ENCODE measurements around the gene TMEM254. TPM values are rescaled to one million over a fixed set of nuclear protein-coding genes. Genes with fewer than 3 reads are reported as not detected.
"Not testable (repeated sequence)": the region's sequence is repeated elsewhere in the genome, so short reads cannot be mapped to it uniquely, and the experiment has no call there.

TMEM254 gene
- polyA plus RNA-seq, 2 of the 4 experiments (the other 2 are of a cell fraction) = 20.4 to 38.9 TPM

DNA sequence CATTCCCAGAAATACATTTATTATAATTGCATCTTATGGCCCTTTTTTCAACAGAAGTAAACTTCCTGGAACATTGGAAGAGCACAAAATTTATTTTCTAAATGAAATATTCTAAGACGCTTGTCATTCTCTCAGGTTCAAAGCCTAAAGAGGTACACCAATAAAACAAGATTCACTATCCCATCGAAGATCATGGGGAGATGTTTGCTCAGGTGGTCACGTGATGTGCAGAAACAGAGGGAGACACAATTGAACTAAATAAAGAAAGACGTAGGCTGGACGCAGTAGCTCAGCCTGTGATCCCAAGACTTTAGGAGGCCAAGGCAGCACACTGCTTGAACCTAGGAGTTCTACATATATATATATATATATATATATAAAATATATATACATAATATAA lies 46.0 kb upstream of the TMEM254 start:
- H3K4me1 ChIP-seq = no peaks in the 10 kb centered on the region
- no peak for TF ChIP-seq ZNF302 (CRISPR knock-in tag; IDR thresholded peaks at IDR 0.05)
- no peak for TF ChIP-seq CHD2 (IDR thresholded peaks at IDR 0.05; ENCODE audit: low read length, partially characterized antibody)
- TF ChIP-seq JUN (IDR thresholded peaks at IDR 0.05) = no peak
- TF ChIP-seq HDAC2 (IDR thresholded peaks at IDR 0.05) = no peak
- TF ChIP-seq RARB (CRISPR knock-in tag; IDR thresholded peaks at IDR 0.05) = no peak
- no peak for TF ChIP-seq RNF2 (IDR thresholded peaks at IDR 0.05; ENCODE audit: borderline replicate concordance, low read depth)
- TF ChIP-seq, protein P1, sequence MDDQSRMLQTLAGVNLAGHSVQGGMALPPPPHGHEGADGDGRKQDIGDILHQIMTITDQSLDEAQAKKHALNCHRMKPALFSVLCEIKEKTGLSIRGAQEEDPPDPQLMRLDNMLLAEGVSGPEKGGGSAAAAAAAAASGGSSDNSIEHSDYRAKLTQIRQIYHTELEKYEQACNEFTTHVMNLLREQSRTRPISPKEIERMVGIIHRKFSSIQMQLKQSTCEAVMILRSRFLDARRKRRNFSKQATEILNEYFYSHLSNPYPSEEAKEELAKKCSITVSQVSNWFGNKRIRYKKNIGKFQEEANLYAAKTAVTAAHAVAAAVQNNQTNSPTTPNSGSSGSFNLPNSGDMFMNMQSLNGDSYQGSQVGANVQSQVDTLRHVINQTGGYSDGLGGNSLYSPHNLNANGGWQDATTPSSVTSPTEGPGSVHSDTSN (IDR thresholded peaks at IDR 0.05) = no peak
- TF ChIP-seq GATA3 (IDR thresholded peaks at IDR 0.05; ENCODE audit: borderline replicate concordance) = no peak
- no peak for TF ChIP-seq KDM1A (IDR thresholded peaks at IDR 0.05; ENCODE audit: low read depth)
- no peak for TF ChIP-seq CHD4 (IDR thresholded peaks at IDR 0.05; ENCODE audit: borderline replicate concordance)
- no peak for TF ChIP-seq RAD21 (conservative IDR thresholded peaks at IDR 0.05 in 1 of 2, IDR thresholded peaks at IDR 0.05 in 1 of 2)
- TF ChIP-seq, protein P2, sequence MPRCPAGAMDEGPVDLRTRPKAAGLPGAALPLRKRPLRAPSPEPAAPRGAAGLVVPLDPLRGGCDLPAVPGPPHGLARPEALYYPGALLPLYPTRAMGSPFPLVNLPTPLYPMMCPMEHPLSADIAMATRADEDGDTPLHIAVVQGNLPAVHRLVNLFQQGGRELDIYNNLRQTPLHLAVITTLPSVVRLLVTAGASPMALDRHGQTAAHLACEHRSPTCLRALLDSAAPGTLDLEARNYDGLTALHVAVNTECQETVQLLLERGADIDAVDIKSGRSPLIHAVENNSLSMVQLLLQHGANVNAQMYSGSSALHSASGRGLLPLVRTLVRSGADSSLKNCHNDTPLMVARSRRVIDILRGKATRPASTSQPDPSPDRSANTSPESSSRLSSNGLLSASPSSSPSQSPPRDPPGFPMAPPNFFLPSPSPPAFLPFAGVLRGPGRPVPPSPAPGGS (IDR thresholded peaks at IDR 0.05) = no peak
- TF ChIP-seq ZSCAN20 (CRISPR knock-in tag; IDR thresholded peaks at IDR 0.05) = no peak
- TF ChIP-seq POLR2A (IDR thresholded peaks at IDR 0.05; ENCODE audit: low read length) = no peak
- no peak for TF ChIP-seq HOXB5 (CRISPR knock-in tag; IDR thresholded peaks at IDR 0.05)
- TF ChIP-seq, protein P3, sequence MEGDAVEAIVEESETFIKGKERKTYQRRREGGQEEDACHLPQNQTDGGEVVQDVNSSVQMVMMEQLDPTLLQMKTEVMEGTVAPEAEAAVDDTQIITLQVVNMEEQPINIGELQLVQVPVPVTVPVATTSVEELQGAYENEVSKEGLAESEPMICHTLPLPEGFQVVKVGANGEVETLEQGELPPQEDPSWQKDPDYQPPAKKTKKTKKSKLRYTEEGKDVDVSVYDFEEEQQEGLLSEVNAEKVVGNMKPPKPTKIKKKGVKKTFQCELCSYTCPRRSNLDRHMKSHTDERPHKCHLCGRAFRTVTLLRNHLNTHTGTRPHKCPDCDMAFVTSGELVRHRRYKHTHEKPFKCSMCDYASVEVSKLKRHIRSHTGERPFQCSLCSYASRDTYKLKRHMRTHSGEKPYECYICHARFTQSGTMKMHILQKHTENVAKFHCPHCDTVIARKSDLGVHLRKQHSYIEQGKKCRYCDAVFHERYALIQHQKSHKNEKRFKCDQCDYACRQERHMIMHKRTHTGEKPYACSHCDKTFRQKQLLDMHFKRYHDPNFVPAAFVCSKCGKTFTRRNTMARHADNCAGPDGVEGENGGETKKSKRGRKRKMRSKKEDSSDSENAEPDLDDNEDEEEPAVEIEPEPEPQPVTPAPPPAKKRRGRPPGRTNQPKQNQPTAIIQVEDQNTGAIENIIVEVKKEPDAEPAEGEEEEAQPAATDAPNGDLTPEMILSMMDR (IDR thresholded peaks at IDR 0.05) = no peak
- TF ChIP-seq NFE2L2 (conservative IDR thresholded peaks at IDR 0.05; ENCODE audit: low read length) = no peak
- no peak for TF ChIP-seq HEYL (CRISPR knock-in tag; IDR thresholded peaks at IDR 0.05)
- ChIA-PET POLR2A (no interaction called here), CTCF (no interaction called here)
- no peak for FAIRE-seq
- no peak for ATAC-seq
- H3K27ac ChIP-seq = no peak overlapping the region
- no peak for DNase-seq (ENCODE audit: low read depth in 1 of 2, low spot score in 1 of 2)
- no peaks in the 10 kb centered on the region for H3K9me3 ChIP-seq
- 66% methylated on average over 5 of the region's 5 CpGs for WGBS (ENCODE audit: missing lambda C conversion rate)
- no peak overlapping the region for H3K4me3 ChIP-seq
- H3K4me2 ChIP-seq = no peak overlapping the region

DNA sequence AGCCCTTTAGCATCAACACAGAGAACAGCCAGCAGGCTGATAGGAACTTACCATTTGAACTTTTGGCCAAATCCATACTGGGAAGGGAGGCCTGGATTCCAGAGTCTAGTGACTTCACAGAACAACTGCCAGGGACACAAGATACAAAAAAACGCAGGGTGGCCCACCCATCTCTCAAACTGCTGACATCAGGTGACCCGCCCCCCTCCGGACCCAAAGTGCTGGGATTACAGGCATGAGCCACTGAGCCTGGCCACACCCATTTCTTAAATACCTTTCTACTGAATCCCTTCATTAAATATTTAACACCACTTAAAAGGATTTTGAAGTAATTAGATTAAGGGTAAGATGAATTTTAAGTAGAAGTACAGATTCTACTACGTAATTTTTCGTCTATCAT lies 43.7 kb upstream of the TMEM254 start:
- H3K27ac ChIP-seq; H3K9me3 ChIP-seq; H3K4me3 ChIP-seq; H3K4me2 ChIP-seq; DNase-seq (ENCODE audit: low read depth in 1 of 2, low spot score in 1 of 2); FAIRE-seq; POLR2A ChIA-PET; ATAC-seq; H3K4me1 ChIP-seq: not testable (repeated sequence)
- CTCF ChIA-PET = interaction anchor here (3.5 kb wide), 1 partner anchor 12 kb away, joined by 14 read pairs; no protein-coding TSS in a partner anchor
- 64% methylated on average over 5 of the region's 5 CpGs for WGBS (ENCODE audit: missing lambda C conversion rate)

DNA sequence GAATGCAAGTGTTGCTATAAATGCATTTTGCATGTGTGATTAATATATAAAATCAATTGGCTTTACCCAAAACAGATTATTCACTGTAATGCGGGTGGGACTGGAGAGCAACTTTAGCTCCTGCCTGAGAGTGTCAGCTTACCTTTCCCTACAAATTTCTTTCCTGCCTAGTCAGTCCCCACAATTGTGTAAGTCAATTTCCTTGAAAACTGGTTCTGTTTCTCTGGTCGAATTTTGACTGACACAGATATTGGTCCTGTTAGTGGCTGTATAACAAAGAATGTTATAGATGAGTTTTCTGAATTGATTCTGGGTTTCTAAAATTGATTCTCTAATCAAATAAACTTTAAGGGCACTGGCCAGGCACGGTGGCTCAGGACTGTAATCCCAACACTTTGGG lies 43.0 kb upstream of the TMEM254 start:
- CTCF ChIA-PET = interaction anchor here (3.5 kb wide), 1 partner anchor 12 kb away, joined by 14 read pairs; no protein-coding TSS in a partner anchor
- H3K4me3 ChIP-seq; H3K9me3 ChIP-seq; DNase-seq (ENCODE audit: low read depth in 1 of 2, low spot score in 1 of 2); H3K27ac ChIP-seq; FAIRE-seq; H3K4me2 ChIP-seq; ATAC-seq; H3K4me1 ChIP-seq; POLR2A ChIA-PET: not testable (repeated sequence)
- 35% methylated on average over 3 of the region's 3 CpGs for WGBS (ENCODE audit: missing lambda C conversion rate)

DNA sequence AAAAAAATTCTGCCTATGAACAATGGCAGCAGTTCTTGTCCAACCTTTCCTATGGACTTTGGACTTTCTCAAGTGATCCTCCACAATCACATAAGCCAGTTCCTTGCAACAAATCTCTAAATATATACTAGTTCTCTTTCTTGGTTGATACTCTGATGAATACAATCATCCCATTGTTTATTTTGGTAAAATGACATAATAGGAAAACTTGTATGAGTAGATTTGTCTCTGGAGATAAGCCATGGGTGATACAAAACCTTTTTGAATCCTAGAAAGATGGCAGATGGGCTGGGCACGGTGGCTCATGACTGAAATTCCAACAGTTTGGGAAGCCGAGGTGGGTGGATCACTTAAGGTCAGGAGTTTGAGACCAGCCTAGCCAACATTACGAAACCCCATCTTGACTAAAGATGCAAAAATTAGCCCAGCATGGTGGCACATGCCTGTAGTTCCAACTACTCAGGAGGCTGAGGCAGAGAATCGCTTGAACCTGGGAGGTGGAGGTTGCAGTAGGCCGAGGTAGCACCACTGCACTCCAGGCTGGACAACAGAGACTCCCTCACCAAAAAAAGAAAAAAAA lies 41.5 kb upstream of the TMEM254 start:
- ATAC-seq; H3K4me2 ChIP-seq; FAIRE-seq; POLR2A ChIA-PET; DNase-seq (ENCODE audit: low read depth in 1 of 2, low spot score in 1 of 2); H3K9me3 ChIP-seq; H3K4me1 ChIP-seq; H3K4me3 ChIP-seq; H3K27ac ChIP-seq: not testable (repeated sequence)
- WGBS (ENCODE audit: missing lambda C conversion rate) = 45% methylated on average over 5 of the region's 5 CpGs
- CTCF ChIA-PET = interaction anchor here (3.5 kb wide), 1 partner anchor 10 kb away, joined by 14 read pairs; no protein-coding TSS in a partner anchor

DNA sequence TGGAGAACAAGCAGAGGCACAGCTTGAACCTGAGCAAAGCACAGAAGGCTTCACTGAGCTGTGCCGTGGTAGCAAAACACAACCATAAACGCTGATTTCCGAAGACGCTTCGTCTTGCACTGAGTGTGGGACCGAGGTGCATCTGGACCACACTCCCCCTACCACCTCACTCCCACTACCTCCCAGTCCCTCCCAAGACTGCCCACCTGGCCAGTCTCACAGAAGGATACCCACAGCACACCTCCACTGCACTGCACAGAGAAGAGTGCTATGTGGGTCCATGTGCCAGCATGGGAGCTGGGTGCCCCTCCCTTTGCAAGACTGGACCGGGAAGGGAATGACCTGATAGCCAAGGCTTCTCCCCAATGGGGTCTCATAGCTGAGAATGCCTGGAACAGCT lies 40.2 kb upstream of the TMEM254 start:
- ATAC-seq, FAIRE-seq, POLR2A ChIA-PET: not testable (repeated sequence)

More for the DNA sequence above, 40.2 kb upstream of the TMEM254 start:
- CTCF ChIA-PET; H3K4me2 ChIP-seq; H3K4me3 ChIP-seq; H3K4me1 ChIP-seq; H3K9me3 ChIP-seq; DNase-seq (ENCODE audit: low read depth in 1 of 2, low spot score in 1 of 2); H3K27ac ChIP-seq: not testable (repeated sequence)
- WGBS (ENCODE audit: missing lambda C conversion rate) = 0% methylated on average over 1 of the region's 7 CpGs
